Epithelial cell of prostate (primary cell): Measurements from ENCODE around the gene CENATAC.
"Not testable (repeated sequence)": the region's sequence is repeated elsewhere in the genome, so short reads cannot be mapped to it uniquely, and the experiment has no call there.

Source experiments
- DNase-seq: peaks from one replicate; pipeline ENCODE4 v3.0.0-alpha.2; 2011; ENCODE audit warnings: low read depth, low spot score
- H3K27ac ChIP-seq: fragments of 450-650 bp; 2 replicates; pipeline ENCODE4 v1.5.1; 2017; ENCODE audit warnings: mild to moderate bottlenecking

Gene CENATAC

DNA sequence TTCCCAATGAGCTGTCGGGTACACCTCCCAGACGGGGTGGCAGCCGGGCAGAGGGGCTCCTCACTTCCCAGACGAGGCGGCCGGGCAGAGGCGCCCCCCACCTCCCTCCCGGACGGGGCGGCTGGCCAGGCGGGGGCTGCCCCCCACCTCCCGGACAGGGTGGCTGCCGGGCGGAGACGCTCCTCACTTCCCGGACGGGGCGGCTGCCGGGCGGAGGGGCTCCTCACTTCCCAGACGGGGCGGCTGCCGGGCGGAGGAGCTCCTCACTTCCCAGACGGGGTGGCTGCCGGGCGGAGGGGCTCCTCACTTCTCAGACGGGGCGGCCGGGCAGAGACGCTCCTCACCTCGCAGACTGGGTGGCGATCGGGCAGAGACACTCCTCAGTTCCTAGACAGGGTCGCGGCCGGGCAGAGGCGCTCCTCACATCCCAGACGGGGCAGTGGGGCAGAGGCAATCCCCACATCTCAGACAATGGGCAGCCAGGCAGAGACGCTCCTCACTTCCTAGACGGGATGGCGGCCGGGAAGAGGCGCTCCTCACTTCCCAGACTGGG is 6.4 kb upstream of the CENATAC start:
- DNase-seq, H3K27ac ChIP-seq: not testable (repeated sequence)

DNA sequence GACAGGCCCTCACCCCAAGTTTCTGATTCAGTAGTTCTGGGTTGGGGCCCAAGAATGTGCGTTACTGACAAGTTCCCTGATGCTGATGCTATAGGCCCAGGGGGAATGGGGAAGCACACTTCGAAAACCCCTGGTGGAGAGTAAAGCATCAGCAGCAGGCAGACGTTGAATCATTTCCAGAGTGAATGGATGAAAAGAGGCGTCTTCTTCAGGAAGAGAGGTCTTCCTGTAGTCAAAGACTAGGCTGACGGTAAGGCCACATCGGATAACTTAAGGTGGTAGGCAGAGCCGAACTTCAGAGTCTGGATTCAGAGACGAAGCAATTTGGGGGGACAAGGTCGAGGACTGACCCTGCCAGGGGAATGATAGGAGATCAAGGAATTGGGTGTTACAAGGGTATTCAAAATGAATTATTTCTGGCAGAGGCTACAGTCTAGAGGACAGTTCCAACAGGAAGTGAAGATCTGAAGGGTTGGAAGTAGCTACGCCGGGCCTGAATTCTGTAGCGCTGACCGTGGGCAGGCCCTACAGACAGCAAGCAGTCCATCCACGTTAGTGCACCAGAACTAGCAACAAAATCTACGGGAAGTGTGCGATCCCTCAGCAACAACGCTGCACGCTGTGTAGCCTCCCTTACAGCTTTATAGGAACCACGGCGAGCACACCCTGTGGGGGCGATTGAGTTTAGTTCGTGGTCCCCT is 862 bp upstream of the CENATAC start:
- no peak for DNase-seq

DNA sequence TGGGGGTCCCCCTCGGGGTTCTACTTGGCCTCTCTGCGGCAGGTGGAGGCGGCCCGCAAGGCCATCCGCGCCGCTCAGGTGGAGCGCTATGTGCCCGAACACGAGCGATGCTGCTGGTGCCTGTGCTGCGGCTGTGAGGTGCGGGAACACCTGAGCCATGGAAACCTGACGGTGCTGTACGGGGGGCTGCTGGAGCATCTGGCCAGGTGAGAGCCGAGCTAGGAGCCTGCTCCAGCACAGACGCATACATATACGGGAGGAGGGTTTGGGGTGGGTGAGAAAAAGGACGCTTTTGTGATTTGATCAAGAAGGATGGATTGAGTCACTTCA is 415 bp downstream of the CENATAC start:
- no peak for DNase-seq
- peak overlapping the region; percentile 92 for H3K27ac ChIP-seq

More for the DNA sequence above, 862 bp upstream of the CENATAC start:
- H3K27ac ChIP-seq, result no peak overlapping the region

DNA sequence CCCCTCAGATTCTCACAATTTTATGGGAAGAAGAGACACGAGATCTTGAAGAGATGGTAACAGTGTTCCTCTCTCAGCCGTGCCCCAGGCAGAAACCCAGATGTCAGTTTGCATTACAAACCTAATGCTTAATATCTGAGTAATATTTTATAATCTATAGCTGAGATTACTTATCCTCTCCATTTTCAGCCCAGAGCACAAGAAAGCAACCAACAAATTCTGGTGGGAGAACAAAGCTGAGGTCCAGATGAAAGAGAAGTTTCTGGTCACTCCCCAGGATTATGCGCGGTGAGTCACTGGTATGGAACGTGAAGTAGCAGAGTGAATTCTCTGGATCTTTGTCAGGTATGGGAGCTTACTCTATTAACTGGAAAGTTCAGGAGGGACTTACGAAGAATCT is 884 bp downstream of the CENATAC start:
- peak overlapping the region; percentile 92 for H3K27ac ChIP-seq
- no peak for DNase-seq

DNA sequence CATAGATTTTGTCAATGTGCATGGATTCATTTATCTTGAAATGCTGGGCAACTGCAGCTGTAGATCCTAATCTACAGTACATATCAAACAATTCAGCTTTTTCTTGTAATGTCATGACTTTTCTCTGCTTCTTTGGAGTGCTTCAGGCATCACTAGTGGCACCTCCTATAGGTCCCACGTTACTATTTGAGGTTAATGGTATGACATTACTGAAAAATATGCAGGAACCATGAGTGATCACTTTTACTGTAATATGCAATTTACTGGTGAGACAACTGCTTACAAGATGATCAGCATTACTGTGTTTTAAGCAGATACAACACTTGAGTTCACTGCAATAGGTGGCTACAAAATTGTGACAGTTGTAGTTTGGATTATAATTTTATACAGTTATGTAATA is 3.0 kb downstream of the CENATAC start:
- DNase-seq, result no peak
- peak overlapping the region; percentile 92 for H3K27ac ChIP-seq

DNA sequence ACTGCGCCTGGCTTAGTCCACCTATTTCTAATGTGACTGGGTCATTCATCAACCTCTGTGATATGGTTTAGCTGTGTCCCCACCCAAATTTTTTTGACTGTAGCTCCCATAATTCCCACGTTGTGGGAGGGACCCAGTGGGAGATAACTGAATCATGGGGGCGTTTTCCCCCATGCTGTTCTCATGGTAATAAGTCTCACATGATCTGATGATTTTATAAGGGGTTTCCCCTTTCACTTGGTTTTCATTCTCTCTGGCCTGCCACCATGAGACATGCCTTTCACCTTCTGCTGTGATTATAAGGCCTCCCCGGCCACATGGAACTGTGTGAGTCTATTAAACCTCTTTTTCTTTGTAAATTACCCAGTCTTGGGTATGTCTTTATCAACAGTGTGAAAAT is 8.7 kb downstream of the CENATAC start:
- DNase-seq, result no peak
- H3K27ac ChIP-seq, result no peak overlapping the region

DNA sequence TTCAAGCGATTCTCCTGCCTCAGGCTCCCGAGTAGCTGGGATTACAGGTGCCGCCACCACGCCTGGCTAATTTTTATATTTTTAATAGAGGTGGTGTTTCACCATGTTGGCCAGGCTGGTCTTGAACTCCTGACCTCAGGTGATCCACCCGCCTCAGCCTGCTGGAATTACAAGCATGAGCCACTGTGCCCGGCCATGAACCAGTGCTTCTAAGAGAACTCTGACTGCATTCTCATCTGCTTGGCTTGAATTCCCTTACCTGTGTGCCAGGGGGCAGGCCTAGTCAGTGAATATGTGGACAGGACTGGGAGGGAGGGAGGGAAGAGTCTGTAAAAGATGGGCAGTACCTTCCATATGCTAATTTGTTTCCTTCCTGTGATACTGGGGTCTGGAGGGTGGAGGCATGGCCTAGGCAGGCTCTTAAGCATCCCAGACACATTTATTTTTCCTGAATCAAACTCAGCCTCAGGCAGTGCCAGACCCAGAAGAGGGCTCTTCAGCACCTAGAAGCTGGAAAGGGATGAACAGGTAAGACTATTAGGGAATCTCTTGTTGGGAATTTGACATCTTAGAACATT is 13.6 kb downstream of the CENATAC start:
- H3K27ac ChIP-seq, result peak overlapping the region; percentile 10
- no peak for DNase-seq

DNA sequence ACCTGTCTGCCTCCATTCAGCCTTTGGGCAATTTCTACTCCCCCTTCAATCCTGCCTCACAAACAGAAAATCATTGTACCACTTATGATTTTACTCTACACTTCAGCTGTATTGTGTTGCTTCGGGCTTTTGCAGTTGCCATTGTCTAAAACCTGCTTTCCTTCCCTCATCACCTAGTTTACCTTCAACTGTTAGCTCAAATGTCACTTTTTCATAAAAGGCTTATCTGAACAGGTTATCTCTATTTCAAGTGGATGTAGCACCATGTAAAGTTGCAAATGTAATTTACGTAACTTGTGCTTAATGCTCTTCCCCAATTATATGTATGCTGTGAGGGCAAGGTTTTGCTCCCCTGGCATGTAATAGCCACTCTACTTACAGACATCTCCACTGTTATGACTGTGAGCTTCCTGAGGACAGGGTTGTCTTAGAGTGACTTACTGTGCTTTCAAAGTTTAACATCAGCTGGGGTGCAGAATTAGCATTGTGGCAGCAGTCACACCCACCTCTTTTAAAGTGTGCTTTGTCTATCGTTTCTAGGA is 14.8 kb downstream of the CENATAC start:
- H3K27ac ChIP-seq, result no peak overlapping the region
- no peak for DNase-seq

DNA sequence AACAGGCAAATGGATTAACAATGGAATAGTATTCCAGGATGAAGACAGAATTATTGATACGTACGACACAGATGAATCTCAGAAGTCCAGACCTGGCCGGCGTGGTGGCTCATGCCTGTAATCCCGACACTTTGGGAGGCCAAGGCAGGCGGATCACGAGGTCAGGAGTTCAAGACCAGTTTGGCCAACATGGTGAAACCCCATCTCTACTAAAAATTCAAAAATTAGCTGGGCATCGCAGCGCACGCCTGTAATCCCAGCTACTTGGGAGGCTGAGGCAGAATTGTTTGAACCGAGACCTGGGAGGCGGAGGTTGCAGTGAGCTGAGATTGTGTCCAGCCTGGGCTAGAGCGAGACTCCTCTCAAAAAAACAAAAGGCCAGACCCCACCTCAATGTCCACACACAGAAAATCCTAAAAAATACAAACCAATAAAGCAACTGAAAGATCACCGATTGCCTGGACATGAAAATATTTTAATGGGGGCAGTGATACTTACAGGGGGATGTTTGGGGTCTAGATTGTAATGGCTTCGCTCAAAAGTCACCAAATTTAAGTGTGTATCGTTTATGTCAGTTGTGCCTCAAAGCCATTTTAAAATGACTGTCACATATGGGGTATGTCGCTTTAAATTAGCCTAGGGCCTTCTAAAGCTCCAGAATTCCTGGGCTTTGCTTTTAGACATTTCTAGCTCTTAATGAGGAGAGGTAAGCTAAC is 16.4 kb downstream of the CENATAC start:
- H3K27ac ChIP-seq, result peak overlapping the region; percentile 91
- no peak for DNase-seq

DNA sequence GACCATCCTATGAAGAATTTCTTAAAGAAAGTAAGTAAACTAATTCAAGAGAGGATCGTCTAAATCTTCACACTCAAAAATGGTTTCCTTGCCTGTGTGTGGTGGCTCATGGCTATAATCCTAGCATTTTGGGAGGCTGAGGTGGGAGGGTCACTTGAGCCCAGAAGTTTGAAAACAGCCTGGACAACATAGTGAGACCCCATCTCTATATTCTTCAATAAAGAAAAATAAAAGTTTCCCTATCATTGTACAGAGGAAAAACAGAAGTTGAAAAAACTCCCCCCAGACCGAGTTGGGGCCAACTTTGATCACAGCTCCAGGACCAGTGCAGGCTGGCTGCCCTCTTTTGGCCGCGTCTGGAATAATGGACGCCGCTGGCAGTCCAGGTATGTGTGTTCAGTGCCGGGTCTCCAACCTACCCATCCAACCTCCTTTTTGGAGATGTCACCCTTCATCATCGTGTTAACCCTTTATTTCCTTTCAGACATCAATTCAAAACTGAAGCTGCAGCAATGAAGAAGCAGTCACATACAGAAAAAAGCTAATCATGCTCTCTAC is 17.2 kb downstream of the CENATAC start:
- no peak for DNase-seq
- H3K27ac ChIP-seq, result peak overlapping the region; percentile 91

DNA sequence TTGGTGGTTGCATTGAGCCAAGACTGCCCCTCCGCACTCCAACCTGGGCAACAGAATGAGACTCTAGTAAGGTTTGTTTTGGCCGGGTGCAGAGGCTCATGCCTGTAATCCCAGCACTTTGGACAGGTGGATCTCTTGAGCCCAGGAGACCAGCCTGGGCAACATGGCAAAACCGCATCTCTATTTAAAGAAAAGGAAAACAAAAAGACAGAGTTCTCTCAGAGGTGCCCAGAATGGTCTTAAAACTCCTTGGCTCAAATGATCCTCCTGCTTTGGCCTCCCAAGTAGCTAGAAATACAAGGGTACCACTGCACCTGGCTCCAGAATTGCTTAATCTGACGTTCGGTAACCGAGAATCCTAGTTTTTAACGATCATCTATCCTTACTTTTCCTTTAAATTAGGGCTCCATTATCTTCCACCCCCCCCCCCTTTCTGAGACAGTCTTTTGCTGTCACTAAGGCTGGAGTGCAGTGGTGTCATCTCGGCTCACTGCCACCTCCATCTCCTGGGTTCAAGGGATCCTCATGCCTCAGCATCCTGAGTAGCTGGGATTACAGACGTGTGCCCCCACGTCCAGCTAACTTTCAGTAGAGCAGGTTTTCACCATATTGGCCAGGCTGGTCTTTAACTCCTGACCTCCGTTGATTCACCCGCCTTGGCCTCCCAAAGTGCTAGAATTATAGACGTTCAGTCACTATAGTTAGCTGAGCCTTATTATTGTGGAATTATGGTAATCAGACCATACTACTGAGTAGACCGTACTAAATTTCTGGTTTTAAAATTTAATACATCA is 18.5 kb downstream of the CENATAC start:
- H3K27ac ChIP-seq, result peak overlapping the region; percentile 91
- no peak for DNase-seq

DNA sequence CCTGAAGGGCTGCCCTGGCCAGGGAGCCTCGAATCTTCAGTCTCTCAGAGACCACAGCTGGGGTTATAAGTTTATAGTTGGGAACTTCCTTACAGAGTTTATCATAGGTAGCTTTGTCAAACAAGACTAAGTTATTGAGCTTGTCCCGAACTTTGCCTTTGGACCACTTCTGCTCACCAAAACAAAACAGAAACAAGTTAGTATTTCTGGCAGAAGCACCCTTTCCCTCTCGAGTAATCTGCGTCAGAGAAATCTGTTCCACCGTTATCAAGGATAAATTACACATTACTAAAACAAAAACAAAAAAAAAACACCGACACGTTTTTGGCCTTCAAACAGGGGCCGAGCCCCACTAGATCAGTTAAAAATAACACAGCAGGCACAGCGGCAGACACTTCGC is 19.4 kb downstream of the CENATAC start:
- not testable (repeated sequence) for DNase-seq

DNA sequence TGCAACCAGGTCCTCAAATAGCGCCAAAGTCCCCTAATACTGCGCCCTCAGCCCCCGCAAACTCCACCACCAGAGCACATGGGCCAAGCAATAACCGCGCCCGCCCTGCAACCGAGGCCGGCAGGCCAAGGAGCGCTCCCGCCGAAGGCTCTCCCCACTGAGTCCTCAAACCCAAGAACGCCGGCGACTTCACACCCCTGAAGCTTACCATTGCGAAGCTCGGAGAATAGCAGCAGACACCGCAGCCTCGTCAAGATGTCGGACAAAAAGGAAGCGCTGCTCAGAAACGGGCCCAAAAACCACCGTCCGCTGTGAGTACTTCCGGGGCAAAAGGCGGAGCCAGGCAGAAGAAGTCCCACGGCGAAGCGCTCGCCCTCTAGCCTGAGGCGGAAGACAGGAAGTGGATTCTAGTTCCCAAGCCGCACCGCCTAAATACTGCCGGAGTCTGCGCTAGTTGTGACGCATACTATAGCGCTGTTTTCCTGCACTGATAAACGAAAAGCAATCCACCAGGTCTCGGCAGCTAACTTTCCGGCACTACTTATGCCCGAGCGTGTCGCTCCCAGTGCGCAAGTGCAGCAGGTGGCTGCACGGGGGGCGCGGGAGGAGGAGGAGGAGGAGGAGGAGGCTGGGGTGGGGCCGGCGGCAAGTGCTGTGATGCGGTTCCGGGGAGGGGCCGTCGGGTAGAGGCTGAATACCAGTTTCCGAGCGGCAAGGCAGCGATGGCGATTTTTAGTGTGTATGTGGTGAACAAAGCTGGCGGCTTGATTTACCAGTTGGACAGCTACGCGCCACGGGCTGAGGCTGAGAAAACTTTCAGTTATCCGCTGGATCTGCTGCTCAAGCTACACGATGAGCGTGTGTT is 20.4 kb downstream of the CENATAC start, which contains the start of the genes RPS25 and TRAPPC4:
Gene RPS25 (minus strand): TSS at position 270 of the 865 bp plus-strand sequence. CDS start 59 bp downstream, at position 211.
Gene TRAPPC4 (plus strand): TSS at position 693 of the 865 bp plus-strand sequence. CDS start 30 bp downstream, at position 723.
- DNase-seq, result peak; percentile 82
- peak within 1 kb of the TSS; percentile 91 for H3K27ac ChIP-seq

More for the DNA sequence above, 19.4 kb downstream of the CENATAC start:
- peak overlapping the region; percentile 91 for H3K27ac ChIP-seq

DNA sequence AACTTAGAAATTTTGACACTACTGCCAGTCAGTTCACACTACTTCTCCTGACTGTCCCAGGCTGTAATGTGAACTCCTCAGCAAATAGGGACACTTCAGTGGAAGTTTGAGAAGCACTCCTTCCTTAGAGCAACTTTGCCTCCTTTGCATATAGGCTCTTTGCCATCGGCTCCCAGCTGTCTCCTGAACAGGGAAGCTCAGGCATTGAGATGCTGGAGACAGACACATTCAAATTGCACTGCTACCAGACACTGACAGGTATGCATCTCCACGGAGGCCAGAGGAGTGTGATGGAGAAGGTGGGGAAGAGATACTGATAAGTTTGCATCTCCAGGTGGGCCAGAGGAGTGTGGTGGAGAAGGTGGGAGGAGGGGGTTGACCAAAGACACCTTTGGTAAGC is 22.1 kb downstream of the CENATAC start:
- peak overlapping the region; percentile 91 for H3K27ac ChIP-seq
- no peak for DNase-seq

DNA sequence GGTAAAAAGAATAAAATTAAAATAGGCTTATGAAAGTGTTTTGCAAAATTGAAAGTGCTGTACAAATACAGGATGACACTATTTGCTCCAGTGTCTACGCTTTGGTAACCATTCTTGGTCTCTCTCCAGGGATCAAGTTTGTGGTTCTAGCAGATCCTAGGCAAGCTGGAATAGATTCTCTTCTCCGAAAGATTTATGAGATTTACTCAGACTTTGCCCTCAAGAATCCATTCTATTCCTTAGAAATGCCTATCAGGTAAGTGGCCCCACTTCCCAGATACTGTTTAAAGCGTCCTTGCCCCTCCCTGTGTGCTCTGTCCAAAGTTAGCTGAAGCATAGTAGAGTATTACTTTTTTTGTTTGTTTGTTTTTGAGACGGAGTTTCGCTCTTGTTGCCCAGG is 23.7 kb downstream of the CENATAC start:
- no peak overlapping the region for H3K27ac ChIP-seq

DNA sequence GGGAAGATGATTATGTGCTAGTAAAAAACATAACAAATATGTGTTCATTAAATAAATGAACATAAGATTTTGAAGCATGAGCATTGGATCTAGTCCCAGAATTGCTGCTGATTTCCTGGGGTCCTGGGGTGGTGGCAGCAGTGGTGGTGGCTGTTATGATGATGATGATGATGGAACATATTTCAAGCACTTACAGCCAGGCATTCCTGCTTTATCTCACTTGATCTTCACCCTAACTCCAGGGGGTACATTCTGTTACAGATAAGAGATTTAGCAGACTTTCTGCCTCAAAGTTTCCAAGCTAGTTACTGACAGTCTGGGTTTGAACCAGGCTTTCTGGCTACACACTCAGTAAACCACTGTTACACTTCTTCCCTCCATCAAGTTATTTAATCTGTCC is 25.8 kb downstream of the CENATAC start:
- no peak overlapping the region for H3K27ac ChIP-seq
- no peak for DNase-seq

More for the DNA sequence above, 23.7 kb downstream of the CENATAC start:
- DNase-seq, result no peak

DNA sequence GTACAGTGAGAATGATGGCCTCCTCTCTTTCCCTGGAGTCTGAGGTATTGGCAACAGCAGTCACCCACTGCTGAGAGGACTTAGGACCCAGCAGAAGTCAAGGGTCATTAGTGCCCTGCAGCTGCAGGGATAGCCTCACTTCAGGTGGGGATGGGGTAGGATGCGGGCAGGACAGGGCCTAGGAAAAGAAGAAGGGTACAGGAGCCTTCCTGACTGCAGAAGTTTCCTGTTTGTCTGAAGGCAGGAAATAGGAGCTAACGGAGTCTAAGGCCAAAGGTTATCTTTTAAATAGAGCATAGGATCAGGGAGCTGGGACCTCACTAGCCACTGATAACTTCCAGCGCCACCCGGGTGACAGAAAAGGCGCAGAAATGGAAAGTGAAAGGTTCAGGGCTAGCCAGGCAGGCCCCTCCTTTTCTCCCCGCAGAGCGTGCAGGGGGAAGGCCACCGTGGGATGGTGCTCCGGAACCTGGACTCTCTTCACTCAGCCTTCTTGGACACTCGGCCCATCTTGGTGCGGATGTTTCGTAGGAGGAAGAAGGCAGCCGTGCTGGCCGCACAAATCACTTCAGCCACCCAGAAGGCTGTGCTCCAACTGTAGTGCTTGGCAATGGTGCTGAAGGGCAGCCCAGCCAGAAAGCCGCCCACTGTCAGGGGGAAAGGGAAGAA is 26.6 kb downstream of the CENATAC start:
- no peak for DNase-seq
- no peak overlapping the region for H3K27ac ChIP-seq

DNA sequence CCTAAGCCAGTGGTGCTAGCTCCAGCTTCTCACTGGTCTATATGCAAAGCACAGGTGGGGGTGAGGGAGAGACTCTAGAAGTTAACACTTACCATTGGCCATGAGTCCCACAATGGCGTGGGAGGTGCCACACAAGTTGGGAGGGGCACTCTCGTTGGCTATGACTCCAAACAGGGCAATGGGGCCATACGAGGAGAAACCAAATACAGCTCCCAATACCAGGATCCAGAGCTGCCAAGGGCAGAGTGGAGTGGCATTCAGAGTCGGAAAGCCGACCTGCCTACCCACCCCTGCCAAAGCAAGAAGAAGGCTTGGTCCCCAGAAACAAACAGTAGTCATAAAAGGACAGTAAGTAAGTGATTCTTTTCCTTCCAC is 27.1 kb downstream of the CENATAC start:
- no peak for DNase-seq
- H3K27ac ChIP-seq, result no peak overlapping the region
